HG02970 (cell line): ENCODE measurements around the gene RAB3GAP1.

Source experiments
- ATAC-seq: cut with Tn5 transposase; IDR thresholded peaks from one replicate; pipeline ENCODE4 v1.9.1; 2021; ENCODE audit warnings: mild to moderate bottlenecking, moderate library complexity, moderate number of reproducible peaks; ENCODE audit not compliant: unreplicated experiment, low FRiP score

Gene RAB3GAP1

DNA sequence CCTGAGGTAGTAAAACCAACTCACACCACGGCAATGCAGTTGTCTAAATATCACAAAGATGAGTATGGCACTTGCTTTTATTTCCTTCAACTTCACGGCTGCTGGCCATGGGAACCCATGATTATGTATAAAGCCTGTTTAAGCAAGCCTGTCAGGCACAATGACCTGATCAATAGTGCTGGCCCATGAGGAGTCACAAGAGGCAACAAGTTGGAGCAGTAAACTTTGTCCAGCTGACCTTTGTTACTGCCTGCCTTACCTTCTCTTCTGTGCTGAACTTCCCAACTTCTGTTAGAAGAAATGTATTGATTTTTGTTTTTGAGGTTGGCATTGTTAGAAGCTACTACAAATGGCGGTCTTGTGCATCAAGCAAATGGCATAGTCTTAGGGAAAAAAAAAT lies 151.9 kb downstream of the RAB3GAP1 start:
- no peak for ATAC-seq

DNA sequence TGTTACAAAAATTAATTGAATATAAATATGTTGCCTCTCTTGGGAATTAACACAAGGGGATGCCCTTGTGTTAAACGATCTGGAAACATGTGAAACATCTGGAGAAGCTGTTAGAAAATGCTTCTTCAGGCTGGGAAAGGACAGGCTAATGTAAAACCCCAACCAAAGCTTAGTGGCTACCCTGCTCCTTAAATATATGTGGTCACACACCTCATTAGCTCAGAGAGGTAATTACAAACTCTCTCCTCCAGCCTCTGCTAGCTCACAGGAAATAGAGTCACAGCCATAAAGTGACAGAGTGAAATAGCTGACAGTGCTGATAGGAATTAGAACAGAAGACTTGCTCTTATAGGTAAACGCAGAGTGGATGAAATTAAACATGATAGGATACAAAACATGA lies 155.9 kb downstream of the RAB3GAP1 start:
- ATAC-seq = no peak

DNA sequence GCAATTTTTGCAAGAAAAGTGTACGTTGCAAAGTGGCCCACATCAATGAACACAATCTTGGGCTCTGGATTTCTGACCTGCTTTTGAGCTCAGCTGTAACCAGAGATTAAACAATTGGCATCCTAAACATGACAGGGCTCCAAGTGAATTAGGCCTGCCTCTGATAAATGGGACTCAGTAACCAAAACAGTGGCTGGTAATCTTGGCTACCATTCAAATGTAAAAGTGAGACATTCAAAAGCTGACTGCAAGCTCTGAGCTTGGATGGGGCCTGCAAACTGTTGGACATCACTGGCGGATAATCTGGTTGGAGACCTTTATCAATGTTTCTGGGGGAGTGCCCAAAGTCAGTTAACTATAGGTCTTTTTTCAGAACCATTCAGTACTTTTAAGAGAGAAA lies 160.7 kb downstream of the RAB3GAP1 start:
- no peak for ATAC-seq

DNA sequence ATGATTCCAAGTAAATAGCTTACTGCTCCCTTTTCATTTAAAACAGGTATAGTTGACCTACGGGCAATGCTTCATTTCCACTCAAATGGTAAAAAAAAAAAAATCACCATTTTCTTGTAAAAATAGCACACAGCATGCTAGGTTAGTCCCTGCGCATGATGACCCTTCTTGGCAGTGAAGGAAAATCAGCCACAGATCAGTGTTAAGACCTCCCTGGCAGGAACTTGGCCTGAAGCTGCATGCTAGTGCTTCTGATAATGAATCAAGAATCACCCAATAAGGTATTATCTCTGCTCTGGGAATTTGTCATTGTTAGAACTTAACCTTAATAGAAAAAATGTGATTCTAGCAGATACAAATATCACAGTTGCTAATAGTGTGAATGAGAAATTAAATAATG lies 166.3 kb downstream of the RAB3GAP1 start:
- ATAC-seq = no peak

DNA sequence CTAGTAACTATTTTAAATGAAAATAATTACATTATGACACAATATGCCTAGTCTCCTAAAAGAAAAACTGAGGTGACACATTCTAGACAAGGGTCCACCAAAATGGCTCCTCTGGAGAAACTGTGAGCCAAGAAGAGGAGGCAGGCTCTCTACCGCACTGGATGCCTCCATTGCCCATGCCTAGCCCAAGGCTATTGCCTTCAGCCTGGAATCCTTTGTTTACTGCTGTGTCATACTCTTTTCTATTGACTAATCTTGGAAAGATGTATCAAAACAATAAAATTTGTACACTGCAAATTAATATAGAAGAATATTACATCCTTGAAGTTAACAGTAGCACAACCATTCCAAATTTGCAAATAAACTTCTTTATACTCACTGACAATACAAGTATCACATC lies 167.1 kb downstream of the RAB3GAP1 start:
- no peak for ATAC-seq
